GM23338 (cell line): Measurements from ENCODE around the gene FCER1G. TPM values are rescaled to one million over a fixed set of nuclear protein-coding genes. Genes with fewer than 3 reads are reported as not detected.

Source experiments
- ATAC-seq: fragments of 200-7000 bp; cut with Tn5 transposase; 3 replicates; pipeline ENCODE4 v1.9.1; 2020
- DNase-seq: peaks from one replicate; pipeline ENCODE4 v3.0.0-alpha.2; 2015; ENCODE audit warnings: low spot score
- H2AFZ ChIP-seq: fragments of 200-600 bp; sonication (generic); 2 replicates; pipeline ENCODE4 v1.8.0; 2016; ENCODE audit warnings: antibody characterized with exemption, mild to moderate bottlenecking, moderate library complexity
- H3F3A ChIP-seq: fragments of 200-600 bp; sonication (generic); replicated peaks from 2 replicates; pipeline ENCODE4 v1.8.0; 2017; ENCODE audit warnings: antibody characterized with exemption, mixed run types, low read depth
- H3K27ac ChIP-seq: fragments of 200-600 bp; sonication (generic); 2 replicates; pipeline ENCODE4 v1.6.1; 2016; ENCODE audit warnings: low read depth
- H3K27me3 ChIP-seq: fragments of 200-600 bp; sonication (generic); 2 replicates; pipeline ENCODE4 v1.8.0; 2016; ENCODE audit warnings: mild to moderate bottlenecking, mixed run types, moderate library complexity; ENCODE audit not compliant: insufficient read depth
- H3K36me3 ChIP-seq: fragments of 200-600 bp; sonication (generic); 2 replicates; pipeline ENCODE4 v1.8.0; 2016; ENCODE audit warnings: mild to moderate bottlenecking; ENCODE audit not compliant: insufficient read depth
- H3K4me1 ChIP-seq: fragments of 200-600 bp; sonication (generic); 2 replicates; pipeline ENCODE4 v1.8.0; 2016; ENCODE audit warnings: mild to moderate bottlenecking, moderate library complexity; ENCODE audit not compliant: insufficient read depth
- H3K4me2 ChIP-seq: fragments of 200-600 bp; sonication (generic); 2 replicates; pipeline ENCODE4 v1.7.1; 2017; ENCODE audit warnings: mixed run types
- H3K4me3 ChIP-seq: fragments of 200-600 bp; sonication (generic); 2 replicates; pipeline ENCODE4 v1.6.1; 2016; ENCODE audit warnings: mixed run types
- H3K79me2 ChIP-seq: fragments of 200-600 bp; sonication (generic); replicated peaks from 2 replicates; pipeline ENCODE4 v1.8.0; 2017; ENCODE audit warnings: mild to moderate bottlenecking; ENCODE audit not compliant: insufficient read depth
- H3K9me2 ChIP-seq: fragments of 200-600 bp; sonication (generic); 2 replicates; pipeline ENCODE4 v1.8.0; 2017; ENCODE audit not compliant: insufficient read depth
- H4K20me1 ChIP-seq: fragments of 200-600 bp; sonication (generic); replicated peaks from 2 replicates; pipeline ENCODE4 v1.8.0; 2017; ENCODE audit warnings: mild to moderate bottlenecking; ENCODE audit not compliant: insufficient read depth
- H3K27ac Mint-ChIP-seq: 2 replicates; pipeline ENCODE4 v1.8.0; 2020; ENCODE audit warnings: inconsistent platforms, mild to moderate bottlenecking, moderate library complexity, mixed read lengths
- H3K27me3 Mint-ChIP-seq: 3 replicates; pipeline ENCODE4 v1.8.0; 2022; ENCODE audit warnings: low read depth, mild to moderate bottlenecking, moderate library complexity, mixed read lengths, inconsistent platforms; ENCODE audit not compliant: insufficient read depth, poor library complexity
- H3K36me3 Mint-ChIP-seq: 3 replicates; pipeline ENCODE4 v1.8.0; 2021; ENCODE audit warnings: low read depth, mild to moderate bottlenecking, inconsistent platforms, moderate library complexity, mixed read lengths
- H3K4me1 Mint-ChIP-seq: 3 replicates; pipeline ENCODE4 v1.8.0; 2020; ENCODE audit warnings: mild to moderate bottlenecking, inconsistent platforms, mixed read lengths
- H3K4me3 Mint-ChIP-seq: 3 replicates; pipeline ENCODE4 v1.8.0; 2021; ENCODE audit warnings: moderate library complexity, mild to moderate bottlenecking, inconsistent platforms, mixed read lengths
- H3K9me3 Mint-ChIP-seq: 3 replicates; pipeline ENCODE4 v1.8.0; 2020; ENCODE audit warnings: moderate library complexity, mild to moderate bottlenecking, inconsistent platforms, mixed read lengths
- CREB1 ChIP-seq: fragments of 250-450 bp; sonication (Bioruptor Pico); IDR thresholded peaks from 2 replicates; pipeline ENCODE4 v1.5.0; 2020; ENCODE audit warnings: low read depth, mild to moderate bottlenecking, moderate library complexity
- CTCF ChIP-seq, 2 experiments: fragments of 200-600 bp in 1 of 2; sonication (generic) in 1 of 2; conservative IDR thresholded peaks; 2 replicates each; pipeline versions ENCODE4 v1.5.1 to v1.6.1; 2016 to 2017; ENCODE audit warnings: antibody characterized with exemption in 2 of 2, low read depth in 2 of 2, mild to moderate bottlenecking in 2 of 2, moderate library complexity in 1 of 2
- EZH2 ChIP-seq: fragments of 200-600 bp; sonication (generic); IDR thresholded peaks from one replicate; pipeline ENCODE4 v1.8.0; 2017; ENCODE audit warnings: antibody characterized with exemption, mild to moderate bottlenecking, low read depth; ENCODE audit not compliant: unreplicated experiment
- EZH2phosphoT487 ChIP-seq: fragments of 200-600 bp; sonication (generic); IDR thresholded peaks from one replicate; pipeline ENCODE4 v1.8.1; 2018; ENCODE audit warnings: antibody characterized with exemption; ENCODE audit not compliant: unreplicated experiment
- JUNB ChIP-seq: IDR thresholded peaks from one replicate; pipeline ENCODE4 v1.6.1; 2016; ENCODE audit warnings: antibody characterized with exemption; ENCODE audit not compliant: unreplicated experiment
- NANOG ChIP-seq: IDR thresholded peaks from 2 replicates; pipeline ENCODE4 v1.6.1; 2016; ENCODE audit warnings: antibody characterized with exemption, borderline replicate concordance
- POLR2AphosphoS5 ChIP-seq: IDR thresholded peaks from 2 replicates; pipeline ENCODE4 v1.6.1; 2016; ENCODE audit warnings: antibody characterized with exemption, low read depth
- REST ChIP-seq: IDR thresholded peaks from one replicate; pipeline ENCODE4 v1.6.1; 2018; ENCODE audit warnings: antibody characterized with exemption; ENCODE audit not compliant: unreplicated experiment
- STAT1 ChIP-seq: IDR thresholded peaks from one replicate; pipeline ENCODE4 v1.6.1; 2016; ENCODE audit warnings: antibody characterized with exemption; ENCODE audit not compliant: unreplicated experiment
- ZNF114 ChIP-seq: fragments of 250-450 bp; sonication (Bioruptor Pico); IDR thresholded peaks from 2 replicates; pipeline ENCODE4 v1.5.0; 2020; ENCODE audit warnings: mild to moderate bottlenecking, moderate library complexity
- ZNF331 ChIP-seq: fragments of 250-450 bp; sonication (Bioruptor Pico); IDR thresholded peaks from 2 replicates; pipeline ENCODE4 v1.5.0; 2020; ENCODE audit warnings: low read depth, mild to moderate bottlenecking, moderate library complexity
- polyA plus RNA-seq: library from polyadenylated mRNA; unstranded; fragments of >200 nt; fragmentation: Nextera tagmentation; extraction: Ambion mirVana; gene quantifications from 2 replicates; pipeline ENCODE4 v1.2.1, GENCODE V29; 2016
- total RNA-seq: library from RNA; depleted of rRNA; stranded (reverse); fragments of >200 nt; shearing (Covaris generic); gene quantifications from 2 replicates; pipeline ENCODE4 v1.2.3, GENCODE V29; 2014
- TF ChIP-seq, protein P1 (sequence below): fragments of 250-450 bp; sonication (Bioruptor Pico); IDR thresholded peaks from 2 replicates; pipeline ENCODE4 v1.5.0; 2020; ENCODE audit warnings: mild to moderate bottlenecking, moderate library complexity
- TF ChIP-seq, protein P2 (sequence below): IDR thresholded peaks from 2 replicates; pipeline ENCODE4 v1.6.1; 2016; ENCODE audit warnings: antibody characterized with exemption

FCER1G gene
- total and polyA plus RNA-seq, 2 experiments from 2014 or later = 1.1 TPM; not detected in 1

GRCh38 chr1:161195171-161195570 is 19.9 kb upstream of the FCER1G start:
- Histone ChIP-seq H3K79me2 (no peaks in the 10 kb centered on the region), H3K4me3 (no peak overlapping the region), H3K27ac (no peak overlapping the region), H3K4me2 (no peak overlapping the region), H3K36me3 (no peaks in the 10 kb centered on the region), H2AFZ (no peak overlapping the region), H3K27me3 (no peaks in the 10 kb centered on the region), H3K4me1 (peaks cover 41% of the 10 kb centered on the region), H3F3A (peaks cover 12% of the 10 kb centered on the region; the same call in 1 of the 2 replicates), H4K20me1 (no peaks in the 10 kb centered on the region), H3K9me2 (no peaks in the 10 kb centered on the region)
- H3K27me3 Mint-ChIP-seq = peaks cover 13% of the 10 kb centered on the region
- no peak overlapping the region for H3K27ac Mint-ChIP-seq
- no peaks in the 10 kb centered on the region; the same call in 2 of the 3 replicates for H3K9me3 Mint-ChIP-seq
- ATAC-seq = no peak
- no peak for DNase-seq
- peaks cover 47% of the 10 kb centered on the region for H3K4me1 Mint-ChIP-seq
- TF ChIP-seq JUNB = no peak
- TF ChIP-seq CREB1 (CRISPR knock-in tag) = no peak
- TF ChIP-seq CTCF (conservative IDR thresholded peaks at IDR 0.05; ENCODE audit: low read depth in 2 of 2) = no peak
- TF ChIP-seq, protein P1, sequence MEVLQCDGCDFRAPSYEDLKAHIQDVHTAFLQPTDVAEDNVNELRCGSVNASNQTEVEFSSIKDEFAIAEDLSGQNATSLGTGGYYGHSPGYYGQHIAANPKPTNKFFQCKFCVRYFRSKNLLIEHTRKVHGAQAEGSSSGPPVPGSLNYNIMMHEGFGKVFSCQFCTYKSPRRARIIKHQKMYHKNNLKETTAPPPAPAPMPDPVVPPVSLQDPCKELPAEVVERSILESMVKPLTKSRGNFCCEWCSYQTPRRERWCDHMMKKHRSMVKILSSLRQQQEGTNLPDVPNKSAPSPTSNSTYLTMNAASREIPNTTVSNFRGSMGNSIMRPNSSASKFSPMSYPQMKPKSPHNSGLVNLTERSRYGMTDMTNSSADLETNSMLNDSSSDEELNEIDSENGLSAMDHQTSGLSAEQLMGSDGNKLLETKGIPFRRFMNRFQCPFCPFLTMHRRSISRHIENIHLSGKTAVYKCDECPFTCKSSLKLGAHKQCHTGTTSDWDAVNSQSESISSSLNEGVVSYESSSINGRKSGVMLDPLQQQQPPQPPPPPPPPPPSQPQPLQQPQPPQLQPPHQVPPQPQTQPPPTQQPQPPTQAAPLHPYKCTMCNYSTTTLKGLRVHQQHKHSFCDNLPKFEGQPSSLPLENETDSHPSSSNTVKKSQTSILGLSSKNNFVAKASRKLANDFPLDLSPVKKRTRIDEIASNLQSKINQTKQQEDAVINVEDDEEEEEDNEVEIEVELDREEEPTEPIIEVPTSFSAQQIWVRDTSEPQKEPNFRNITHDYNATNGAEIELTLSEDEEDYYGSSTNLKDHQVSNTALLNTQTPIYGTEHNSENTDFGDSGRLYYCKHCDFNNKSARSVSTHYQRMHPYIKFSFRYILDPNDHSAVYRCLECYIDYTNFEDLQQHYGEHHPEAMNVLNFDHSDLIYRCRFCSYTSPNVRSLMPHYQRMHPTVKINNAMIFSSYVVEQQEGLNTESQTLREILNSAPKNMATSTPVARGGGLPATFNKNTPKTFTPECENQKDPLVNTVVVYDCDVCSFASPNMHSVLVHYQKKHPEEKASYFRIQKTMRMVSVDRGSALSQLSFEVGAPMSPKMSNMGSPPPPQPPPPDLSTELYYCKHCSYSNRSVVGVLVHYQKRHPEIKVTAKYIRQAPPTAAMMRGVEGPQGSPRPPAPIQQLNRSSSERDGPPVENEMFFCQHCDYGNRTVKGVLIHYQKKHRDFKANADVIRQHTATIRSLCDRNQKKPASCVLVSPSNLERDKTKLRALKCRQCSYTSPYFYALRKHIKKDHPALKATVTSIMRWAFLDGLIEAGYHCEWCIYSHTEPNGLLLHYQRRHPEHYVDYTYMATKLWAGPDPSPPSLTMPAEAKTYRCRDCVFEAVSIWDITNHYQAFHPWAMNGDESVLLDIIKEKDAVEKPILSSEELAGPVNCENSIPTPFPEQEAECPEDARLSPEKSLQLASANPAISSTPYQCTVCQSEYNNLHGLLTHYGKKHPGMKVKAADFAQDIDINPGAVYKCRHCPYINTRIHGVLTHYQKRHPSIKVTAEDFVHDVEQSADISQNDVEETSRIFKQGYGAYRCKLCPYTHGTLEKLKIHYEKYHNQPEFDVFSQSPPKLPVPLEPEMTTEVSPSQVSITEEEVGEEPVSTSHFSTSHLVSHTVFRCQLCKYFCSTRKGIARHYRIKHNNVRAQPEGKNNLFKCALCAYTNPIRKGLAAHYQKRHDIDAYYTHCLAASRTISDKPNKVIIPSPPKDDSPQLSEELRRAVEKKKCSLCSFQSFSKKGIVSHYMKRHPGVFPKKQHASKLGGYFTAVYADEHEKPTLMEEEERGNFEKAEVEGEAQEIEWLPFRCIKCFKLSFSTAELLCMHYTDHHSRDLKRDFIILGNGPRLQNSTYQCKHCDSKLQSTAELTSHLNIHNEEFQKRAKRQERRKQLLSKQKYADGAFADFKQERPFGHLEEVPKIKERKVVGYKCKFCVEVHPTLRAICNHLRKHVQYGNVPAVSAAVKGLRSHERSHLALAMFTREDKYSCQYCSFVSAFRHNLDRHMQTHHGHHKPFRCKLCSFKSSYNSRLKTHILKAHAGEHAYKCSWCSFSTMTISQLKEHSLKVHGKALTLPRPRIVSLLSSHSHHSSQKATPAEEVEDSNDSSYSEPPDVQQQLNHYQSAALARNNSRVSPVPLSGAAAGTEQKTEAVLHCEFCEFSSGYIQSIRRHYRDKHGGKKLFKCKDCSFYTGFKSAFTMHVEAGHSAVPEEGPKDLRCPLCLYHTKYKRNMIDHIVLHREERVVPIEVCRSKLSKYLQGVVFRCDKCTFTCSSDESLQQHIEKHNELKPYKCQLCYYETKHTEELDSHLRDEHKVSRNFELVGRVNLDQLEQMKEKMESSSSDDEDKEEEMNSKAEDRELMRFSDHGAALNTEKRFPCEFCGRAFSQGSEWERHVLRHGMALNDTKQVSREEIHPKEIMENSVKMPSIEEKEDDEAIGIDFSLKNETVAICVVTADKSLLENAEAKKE = no peak
- TF ChIP-seq NANOG = no peak
- TF ChIP-seq EZH2 = no peak
- no peak for TF ChIP-seq REST
- TF ChIP-seq POLR2AphosphoS5 = no peak
- TF ChIP-seq STAT1 = no peak
- TF ChIP-seq ZNF114 (CRISPR knock-in tag) = no peak
- no peak for TF ChIP-seq ZNF331 (CRISPR knock-in tag)
- TF ChIP-seq, protein P2, sequence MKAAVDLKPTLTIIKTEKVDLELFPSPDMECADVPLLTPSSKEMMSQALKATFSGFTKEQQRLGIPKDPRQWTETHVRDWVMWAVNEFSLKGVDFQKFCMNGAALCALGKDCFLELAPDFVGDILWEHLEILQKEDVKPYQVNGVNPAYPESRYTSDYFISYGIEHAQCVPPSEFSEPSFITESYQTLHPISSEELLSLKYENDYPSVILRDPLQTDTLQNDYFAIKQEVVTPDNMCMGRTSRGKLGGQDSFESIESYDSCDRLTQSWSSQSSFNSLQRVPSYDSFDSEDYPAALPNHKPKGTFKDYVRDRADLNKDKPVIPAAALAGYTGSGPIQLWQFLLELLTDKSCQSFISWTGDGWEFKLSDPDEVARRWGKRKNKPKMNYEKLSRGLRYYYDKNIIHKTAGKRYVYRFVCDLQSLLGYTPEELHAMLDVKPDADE = no peak
- TF ChIP-seq EZH2phosphoT487 = no peak
- no peak overlapping the region for H3K4me3 Mint-ChIP-seq
- peaks cover 11% of the 10 kb centered on the region; the same call in 2 of the 3 replicates for H3K36me3 Mint-ChIP-seq
